ENCODE measurements around the gene SMIM35.

The SMIM35 gene

GRCh38 chr11:118021146-118021545 lies 65.6 kb downstream of the SMIM35 start:
- Histone ChIP-seq H3K4me1 (ENCODE audit: insufficient read depth, low read length, severe bottlenecking) (no peaks in the 10 kb centered on the region), H3F3A (ENCODE audit: insufficient read depth, low read length) (no peaks in the 10 kb centered on the region), H2AFZ (ENCODE audit: low read length) (no peak overlapping the region), H3K9ac (ENCODE audit: low read length) (no peak overlapping the region), H3K9me3 (ENCODE audit: low read length) (0 out of 2 replicates have a peak, but pooled peaks cover 3% of the 10 kb centered on the region), H4K20me1 (ENCODE audit: insufficient read depth, low read length) (no peaks in the 10 kb centered on the region), H3K4me2 (ENCODE audit: low read length) (no peak overlapping the region), H3K27me3 (ENCODE audit: insufficient read depth, low read length) (no peaks in the 10 kb centered on the region), H3K36me3 (ENCODE audit: insufficient read depth, low read length) (no peaks in the 10 kb centered on the region), H3K79me2 (ENCODE audit: insufficient read depth, low read length) (no peaks in the 10 kb centered on the region), H3K4me3 (ENCODE audit: low read depth, low read length, poor library complexity, severe bottlenecking) (no peak overlapping the region), H3K9me2 (ENCODE audit: low read depth, low read length) (no peaks in the 10 kb centered on the region), H3K27ac (ENCODE audit: low read depth, low read length, poor library complexity, severe bottlenecking) (no peak overlapping the region)
- TF ChIP-seq CTCF (IDR thresholded peaks at IDR 0.05; ENCODE audit: low read length): no peak
- TF ChIP-seq EZH2 (IDR thresholded peaks at IDR 0.05; ENCODE audit: borderline replicate concordance, low read length): no peak

DNA sequence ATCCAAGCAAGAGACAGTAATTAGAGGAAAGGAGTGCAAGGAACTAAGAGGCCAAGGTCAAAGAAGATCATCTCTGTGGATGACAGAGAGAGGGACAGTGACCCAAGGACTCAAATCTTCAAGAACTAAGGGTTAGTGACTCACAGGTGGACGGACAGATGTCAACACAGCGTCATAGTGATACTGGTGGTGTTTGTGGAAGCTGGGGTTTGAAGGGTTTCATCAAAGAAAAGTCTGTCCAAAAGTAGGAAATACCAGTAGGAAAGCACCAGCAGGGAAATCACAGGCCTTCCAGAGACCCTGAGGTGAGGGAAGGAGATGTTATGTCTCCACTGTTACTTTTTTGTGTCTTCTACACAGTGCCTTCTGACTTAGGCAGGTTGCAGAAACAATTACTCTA lies 68.4 kb downstream of the SMIM35 start:
- Histone ChIP-seq H3K27ac (ENCODE audit: low read depth, low read length, poor library complexity, severe bottlenecking) (no peak overlapping the region), H4K20me1 (ENCODE audit: insufficient read depth, low read length) (no peaks in the 10 kb centered on the region), H3F3A (ENCODE audit: insufficient read depth, low read length) (no peaks in the 10 kb centered on the region), H3K9ac (ENCODE audit: low read length) (no peak overlapping the region), H3K4me2 (ENCODE audit: low read length) (no peak overlapping the region), H2AFZ (ENCODE audit: low read length) (no peak overlapping the region), H3K4me1 (ENCODE audit: insufficient read depth, low read length, severe bottlenecking) (no peaks in the 10 kb centered on the region), H3K4me3 (ENCODE audit: low read depth, low read length, poor library complexity, severe bottlenecking) (no peak overlapping the region), H3K27me3 (ENCODE audit: insufficient read depth, low read length) (no peaks in the 10 kb centered on the region), H3K9me2 (ENCODE audit: low read depth, low read length) (no peaks in the 10 kb centered on the region), H3K79me2 (ENCODE audit: insufficient read depth, low read length) (no peaks in the 10 kb centered on the region), H3K36me3 (ENCODE audit: insufficient read depth, low read length) (no peaks in the 10 kb centered on the region), H3K9me3 (ENCODE audit: low read length) (0 out of 2 replicates have a peak, but pooled peaks cover 3% of the 10 kb centered on the region)
- TF ChIP-seq EZH2 (IDR thresholded peaks at IDR 0.05; ENCODE audit: borderline replicate concordance, low read length) (no peak), CTCF (IDR thresholded peaks at IDR 0.05; ENCODE audit: low read length) (no peak)

DNA sequence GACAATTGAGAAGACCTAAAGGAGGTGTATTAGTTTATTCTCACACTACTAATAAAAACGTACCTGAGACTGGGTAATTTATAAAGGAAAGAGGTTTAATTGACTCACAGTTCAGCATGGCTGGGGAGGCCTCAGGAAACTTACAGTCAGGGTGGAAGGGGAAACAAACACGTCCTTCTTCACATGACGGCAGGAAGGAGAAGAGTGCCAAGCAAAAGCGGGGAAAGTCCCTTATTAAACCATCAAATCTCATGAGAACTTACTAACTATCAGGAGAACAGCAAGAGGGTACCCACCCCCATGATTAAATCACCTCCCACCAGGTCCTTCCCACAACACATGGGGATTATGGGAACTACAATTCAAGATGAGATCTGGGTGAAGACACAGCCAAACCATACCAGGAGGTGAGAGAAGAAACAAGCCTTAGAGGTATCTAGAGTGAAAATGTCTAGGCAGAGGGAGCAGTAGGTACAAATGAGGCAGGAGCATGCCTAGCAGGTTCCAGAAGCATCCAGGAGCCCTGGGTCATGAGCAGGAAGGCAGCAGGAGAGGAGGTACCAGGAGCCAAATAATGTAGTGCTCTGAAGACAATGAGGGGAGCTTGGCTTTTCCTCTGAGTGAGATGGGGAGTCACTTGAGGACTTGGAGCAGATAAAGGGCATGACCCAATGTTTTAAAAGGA lies 69.0 kb downstream of the SMIM35 start:
- no peaks in the 10 kb centered on the region for H3F3A ChIP-seq (ENCODE audit: insufficient read depth, low read length)
- H3K79me2 ChIP-seq (ENCODE audit: insufficient read depth, low read length): no peaks in the 10 kb centered on the region
- H3K4me1 ChIP-seq (ENCODE audit: insufficient read depth, low read length, severe bottlenecking): no peaks in the 10 kb centered on the region
- H3K27me3 ChIP-seq (ENCODE audit: insufficient read depth, low read length): no peaks in the 10 kb centered on the region
- no peak overlapping the region for H2AFZ ChIP-seq (ENCODE audit: low read length)
- no peaks in the 10 kb centered on the region for H3K36me3 ChIP-seq (ENCODE audit: insufficient read depth, low read length)
- H3K27ac ChIP-seq (ENCODE audit: low read depth, low read length, poor library complexity, severe bottlenecking): no peak overlapping the region
- 0 out of 2 replicates have a peak, but pooled peaks cover 3% of the 10 kb centered on the region for H3K9me3 ChIP-seq (ENCODE audit: low read length)
- no peaks in the 10 kb centered on the region for H4K20me1 ChIP-seq (ENCODE audit: insufficient read depth, low read length)
- no peak overlapping the region for H3K4me2 ChIP-seq (ENCODE audit: low read length)
- no peak overlapping the region for H3K4me3 ChIP-seq (ENCODE audit: low read depth, low read length, poor library complexity, severe bottlenecking)
- no peak overlapping the region for H3K9ac ChIP-seq (ENCODE audit: low read length)
- TF ChIP-seq CTCF (IDR thresholded peaks at IDR 0.05; ENCODE audit: low read length) (no peak), EZH2 (IDR thresholded peaks at IDR 0.05; ENCODE audit: borderline replicate concordance, low read length) (no peak)
- no peaks in the 10 kb centered on the region for H3K9me2 ChIP-seq (ENCODE audit: low read depth, low read length)
